Measurements from ENCODE around the gene EXPH5.
"Not testable (repeated sequence)": the region's sequence is repeated elsewhere in the genome, so short reads cannot be mapped to it uniquely, and the experiment has no call there.

Gene EXPH5

GRCh38 chr11:108617055-108617454 lies 23.5 kb upstream of the EXPH5 start:
- no peaks in the 10 kb centered on the region for H3K9me3 Mint-ChIP-seq
- H3K27ac Mint-ChIP-seq: no peak overlapping the region
- no peaks in the 10 kb centered on the region for H3K36me3 Mint-ChIP-seq
- peaks cover 2% of the 10 kb centered on the region for H3K27me3 Mint-ChIP-seq
- H3K4me3 Mint-ChIP-seq: no peak overlapping the region
- peaks cover 10% of the 10 kb centered on the region for H3K4me1 Mint-ChIP-seq

DNA sequence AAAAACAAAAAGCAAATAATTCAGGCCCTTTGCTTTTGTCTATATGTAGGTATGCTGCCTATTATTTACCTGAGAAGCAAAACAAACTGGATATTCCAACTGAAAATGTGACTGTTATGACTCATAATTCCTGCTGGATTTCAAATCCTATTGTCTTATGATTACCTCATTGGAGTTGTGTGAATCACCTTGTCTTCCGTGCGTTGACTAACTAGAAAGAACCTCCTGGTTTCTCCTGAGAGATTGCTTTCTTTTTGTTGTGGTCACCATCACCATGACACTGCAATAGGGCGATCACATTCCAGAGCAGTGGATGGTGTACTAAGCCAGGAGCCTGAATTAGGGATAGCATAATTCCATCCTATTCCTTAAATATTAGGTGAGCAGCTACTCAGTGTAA lies 23.0 kb upstream of the EXPH5 start:
- peaks cover 2% of the 10 kb centered on the region for H3K27me3 Mint-ChIP-seq
- no peak overlapping the region for H3K27ac Mint-ChIP-seq
- no peaks in the 10 kb centered on the region for H3K36me3 Mint-ChIP-seq
- H3K4me1 Mint-ChIP-seq: peaks cover 9% of the 10 kb centered on the region
- H3K9me3 Mint-ChIP-seq: no peaks in the 10 kb centered on the region
- no peak overlapping the region for H3K4me3 Mint-ChIP-seq

GRCh38 chr11:108614086-108614485 lies 20.5 kb upstream of the EXPH5 start:
- no peaks in the 10 kb centered on the region for H3K36me3 Mint-ChIP-seq
- H3K4me3 Mint-ChIP-seq: no peak overlapping the region
- H3K9me3 Mint-ChIP-seq: no peaks in the 10 kb centered on the region
- H3K27ac Mint-ChIP-seq: no peak overlapping the region
- no peaks in the 10 kb centered on the region for H3K4me1 Mint-ChIP-seq
- H3K27me3 Mint-ChIP-seq: no peaks in the 10 kb centered on the region

GRCh38 chr11:108609682-108610081 lies 16.1 kb upstream of the EXPH5 start:
- H3K4me1 Mint-ChIP-seq: no peaks in the 10 kb centered on the region
- H3K4me3 Mint-ChIP-seq: no peak overlapping the region
- peaks cover 2% of the 10 kb centered on the region for H3K27me3 Mint-ChIP-seq
- no peaks in the 10 kb centered on the region for H3K36me3 Mint-ChIP-seq
- H3K27ac Mint-ChIP-seq: no peak overlapping the region
- H3K9me3 Mint-ChIP-seq: no peaks in the 10 kb centered on the region

- H3K27me3 Mint-ChIP-seq: peaks cover 2% of the 10 kb centered on the region
- H3K4me1 Mint-ChIP-seq: no peaks in the 10 kb centered on the region
- H3K36me3 Mint-ChIP-seq: no peaks in the 10 kb centered on the region
- H3K27ac Mint-ChIP-seq: no peak overlapping the region
- no peaks in the 10 kb centered on the region for H3K9me3 Mint-ChIP-seq
- no peak overlapping the region for H3K4me3 Mint-ChIP-seq
These were observed 15.0 kb upstream of the EXPH5 start for GRCh38 chr11:108608548-108608947.

- no peaks in the 10 kb centered on the region for H3K4me1 Mint-ChIP-seq
- no peaks in the 10 kb centered on the region for H3K36me3 Mint-ChIP-seq
- H3K27ac Mint-ChIP-seq: no peak overlapping the region
These were observed 13.1 kb upstream of the EXPH5 start for GRCh38 chr11:108606495-108607160.

GRCh38 chr11:108606070-108606469 lies 12.5 kb upstream of the EXPH5 start:
- Mint-ChIP-seq H3K4me3 (no peak overlapping the region), H3K27ac (no peak overlapping the region), H3K27me3 (peaks cover 6% of the 10 kb centered on the region), H3K4me1 (no peaks in the 10 kb centered on the region), H3K9me3 (no peaks in the 10 kb centered on the region), H3K36me3 (no peaks in the 10 kb centered on the region)

More at GRCh38 chr11:108606495-108607160, 13.1 kb upstream of the EXPH5 start:
- H3K9me3 Mint-ChIP-seq: no peaks in the 10 kb centered on the region
- no peak overlapping the region for H3K4me3 Mint-ChIP-seq
- peaks cover 6% of the 10 kb centered on the region for H3K27me3 Mint-ChIP-seq

GRCh38 chr11:108602818-108603217 lies 9.2 kb upstream of the EXPH5 start:
- H3K27me3 Mint-ChIP-seq, H3K4me1 Mint-ChIP-seq: not testable (repeated sequence)

GRCh38 chr11:108601150-108601549 lies 7.6 kb upstream of the EXPH5 start:
- Mint-ChIP-seq H3K36me3 (no peaks in the 10 kb centered on the region), H3K4me1 (no peaks in the 10 kb centered on the region), H3K4me3 (no peak overlapping the region), H3K9me3 (no peaks in the 10 kb centered on the region), H3K27me3 (peaks cover 6% of the 10 kb centered on the region), H3K27ac (no peak overlapping the region)

More at GRCh38 chr11:108602818-108603217, 9.2 kb upstream of the EXPH5 start:
- not testable (repeated sequence) for H3K4me3 Mint-ChIP-seq, H3K36me3 Mint-ChIP-seq, H3K9me3 Mint-ChIP-seq, H3K27ac Mint-ChIP-seq

- peaks cover 2% of the 10 kb centered on the region for H3K4me1 Mint-ChIP-seq
- no peaks in the 10 kb centered on the region for H3K36me3 Mint-ChIP-seq
- H3K27me3 Mint-ChIP-seq: peaks cover 4% of the 10 kb centered on the region
- no peaks in the 10 kb centered on the region for H3K9me3 Mint-ChIP-seq
- H3K27ac Mint-ChIP-seq: no peak overlapping the region
- no peak overlapping the region for H3K4me3 Mint-ChIP-seq
These were observed 6.4 kb upstream of the EXPH5 start for GRCh38 chr11:108599978-108600377.

- Mint-ChIP-seq H3K36me3 (no peaks in the 10 kb centered on the region), H3K9me3 (no peaks in the 10 kb centered on the region), H3K27ac (no peak overlapping the region), H3K4me1 (peaks cover 17% of the 10 kb centered on the region), H3K4me3 (no peak overlapping the region), H3K27me3 (peaks cover 4% of the 10 kb centered on the region)
These were observed 4.3 kb upstream of the EXPH5 start for GRCh38 chr11:108597736-108598355.

- H3K36me3 Mint-ChIP-seq: no peaks in the 10 kb centered on the region
- H3K4me3 Mint-ChIP-seq: no peak overlapping the region
- H3K27ac Mint-ChIP-seq: no peak overlapping the region
- H3K27me3 Mint-ChIP-seq: no peaks in the 10 kb centered on the region
- H3K9me3 Mint-ChIP-seq: no peaks in the 10 kb centered on the region
- H3K4me1 Mint-ChIP-seq: peaks cover 28% of the 10 kb centered on the region
These were observed 3.1 kb upstream of the EXPH5 start for GRCh38 chr11:108596701-108597100.

DNA sequence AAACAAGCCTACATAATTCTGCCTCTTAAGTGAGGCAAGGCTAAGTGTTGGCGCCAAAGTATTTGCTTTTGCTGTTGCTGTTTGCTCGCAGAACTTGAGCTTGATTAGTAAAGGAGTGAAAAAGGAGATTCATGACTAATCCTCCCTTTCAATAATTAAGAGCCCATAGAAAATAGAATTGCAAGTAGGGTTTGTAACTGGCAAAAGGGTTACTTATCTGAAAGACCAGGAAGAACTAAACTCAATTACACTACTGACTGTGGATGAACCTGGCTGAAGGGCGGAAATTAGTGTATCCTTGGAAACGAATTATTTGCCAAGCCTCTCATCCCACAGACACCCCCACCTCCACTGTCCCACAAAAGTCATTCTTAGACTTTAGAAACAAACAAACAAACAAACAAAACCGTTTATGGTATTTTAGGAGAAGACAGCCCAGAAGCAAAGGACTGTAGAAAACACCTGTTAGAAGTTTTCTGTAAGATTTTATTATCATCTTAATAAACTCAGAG lies 411 bp upstream of the EXPH5 start:
- no peaks in the 10 kb centered on the region for H3K9me3 Mint-ChIP-seq
- peaks cover 29% of the 10 kb centered on the region for H3K4me1 Mint-ChIP-seq
- H3K4me3 Mint-ChIP-seq: peak overlapping the region; percentile 99
- no peaks in the 10 kb centered on the region for H3K36me3 Mint-ChIP-seq
- no peaks in the 10 kb centered on the region for H3K27me3 Mint-ChIP-seq
- no peak overlapping the region for H3K27ac Mint-ChIP-seq

DNA sequence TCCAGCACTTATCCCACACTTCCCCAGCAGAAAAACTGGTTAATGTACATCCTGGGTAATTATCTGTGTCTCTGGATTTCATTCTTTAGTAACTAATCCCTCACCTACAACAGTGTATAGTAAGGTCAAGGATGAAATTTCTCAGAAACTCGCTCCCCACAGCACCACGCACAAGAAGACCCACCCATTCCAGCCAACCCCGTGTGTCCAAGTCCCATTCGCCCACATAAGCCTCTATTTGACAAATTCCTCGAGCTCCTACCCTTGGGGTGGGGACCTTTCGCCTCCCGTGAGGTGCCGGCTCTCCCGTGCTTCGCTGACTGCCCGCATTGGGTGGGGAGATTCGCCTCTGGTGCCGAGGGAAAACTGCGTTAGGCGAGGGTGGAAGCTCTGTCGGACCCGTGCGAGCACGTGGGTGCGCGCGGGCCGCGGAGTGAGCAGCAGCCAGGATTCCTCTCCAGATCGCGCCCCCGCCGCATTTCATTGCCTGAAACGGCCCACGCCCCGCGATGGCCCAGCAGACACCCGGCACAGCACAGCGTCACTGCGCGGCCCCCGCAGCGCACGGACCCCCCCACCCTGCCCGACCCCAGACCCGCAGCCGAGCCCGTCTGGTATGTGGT lies 866 bp downstream of the EXPH5 start:
- Mint-ChIP-seq H3K4me1 (peaks cover 29% of the 10 kb centered on the region), H3K27ac (peak overlapping the region; percentile 80), H3K9me3 (no peaks in the 10 kb centered on the region), H3K36me3 (no peaks in the 10 kb centered on the region), H3K27me3 (no peaks in the 10 kb centered on the region), H3K4me3 (peak overlapping the region; percentile 99)

DNA sequence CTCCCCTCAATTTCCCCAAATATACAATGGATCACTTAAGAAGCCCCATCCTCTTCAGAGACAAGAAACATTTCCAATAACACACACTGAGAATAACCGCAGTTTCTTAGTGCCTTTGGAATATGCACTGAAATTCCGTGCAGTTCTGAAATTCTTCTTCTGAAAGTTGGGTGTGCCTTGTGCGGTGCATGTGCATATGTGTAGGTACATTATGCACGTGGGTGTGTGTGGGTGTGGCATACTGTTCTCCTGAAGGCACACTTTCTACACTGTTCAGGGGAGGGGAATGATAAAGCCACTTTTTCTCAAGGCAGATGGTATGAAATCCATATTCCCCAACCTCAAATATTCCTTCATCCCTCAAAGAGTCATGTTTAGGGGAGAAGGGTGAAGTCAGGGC lies 1.7 kb downstream of the EXPH5 start:
- Mint-ChIP-seq H3K9me3 (no peaks in the 10 kb centered on the region), H3K27me3 (no peaks in the 10 kb centered on the region), H3K27ac (peak overlapping the region; percentile 23)

DNA sequence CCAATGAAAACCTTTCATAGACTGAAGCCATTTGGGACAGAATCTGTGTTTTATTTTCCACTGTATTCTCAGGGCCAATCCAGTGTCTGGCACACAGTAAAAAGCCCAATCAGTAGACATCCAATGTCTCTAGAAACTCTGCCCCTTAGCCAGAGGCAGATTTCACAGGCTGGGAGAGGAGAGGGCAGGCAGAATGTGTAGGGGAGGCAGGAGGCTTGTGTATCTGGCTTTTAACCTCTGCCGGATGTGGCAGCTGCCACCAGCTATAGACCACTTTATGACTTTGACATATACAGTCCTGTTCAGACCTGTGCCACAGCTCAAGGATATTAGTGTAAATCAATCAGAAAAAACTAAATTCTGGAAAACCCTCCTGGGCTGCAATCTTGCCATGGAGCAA lies 4.4 kb downstream of the EXPH5 start:
- peaks cover 3% of the 10 kb centered on the region for H3K36me3 Mint-ChIP-seq
- no peaks in the 10 kb centered on the region for H3K9me3 Mint-ChIP-seq
- peaks cover 23% of the 10 kb centered on the region for H3K4me1 Mint-ChIP-seq
- H3K27ac Mint-ChIP-seq: no peak overlapping the region
- no peak overlapping the region for H3K4me3 Mint-ChIP-seq
- H3K27me3 Mint-ChIP-seq: no peaks in the 10 kb centered on the region

More for the DNA sequence above, 1.7 kb downstream of the EXPH5 start:
- Mint-ChIP-seq H3K36me3 (peaks cover 3% of the 10 kb centered on the region), H3K4me1 (peaks cover 29% of the 10 kb centered on the region), H3K4me3 (peak overlapping the region; percentile 99)

Measured in activated naive CD4-positive, alpha-beta T cell treated with anti-CD3 and anti-CD28 coated beads, Interleukin-2, amount 50 U/mL, for 24 hours (primary cell).